ENCODE results near the gene GRB10. TPM values are rescaled to one million over a fixed set of nuclear protein-coding genes. Genes with fewer than 3 reads are reported as not detected.

GRB10 gene
- total RNA-seq, 2 experiments from 2014 or later = 5.9 to 8.4 TPM

GRCh38 chr7:50542132-50542531, 240.6 kb downstream of the GRB10 start:
- Histone ChIP-seq H3K27ac (ENCODE audit: low read depth in 1 of 2, low read length in 2 of 2) (no peak overlapping the region), H3K27me3 (ENCODE audit: control insufficient read depth in 1 of 2, insufficient read depth in 2 of 2, low read length in 2 of 2) (no peaks in the 10 kb centered on the region), H3K36me3 (ENCODE audit: insufficient read depth, low read length) (no peaks in the 10 kb centered on the region), H3K9me3 (ENCODE audit: control insufficient read depth in 1 of 2, insufficient read depth in 1 of 2, low read length in 2 of 2) (no peaks in the 10 kb centered on the region), H3K4me1 (ENCODE audit: insufficient read depth, low read length) (no peaks in the 10 kb centered on the region), H3K4me3 (ENCODE audit: low read length) (no peak overlapping the region)
- Mint-ChIP-seq H3K27ac (no peak overlapping the region), H3K4me1 (ENCODE audit: low read depth) (no peaks in the 10 kb centered on the region), H3K27me3 (no peaks in the 10 kb centered on the region), H3K36me3 (ENCODE audit: low read depth) (no peaks in the 10 kb centered on the region), H3K4me3 (no peak overlapping the region), H3K9me3 (no peaks in the 10 kb centered on the region)
- CTCF ChIA-PET = no interaction called here
- intact Hi-C loops (cut with DNase I, micrococcal nuclease) = no loop called here
- no peak for ATAC-seq (ENCODE audit: poor library complexity)
- POLR2A ChIA-PET = no interaction called here
- no peak for DNase-seq
- TF ChIP-seq CTCF (IDR thresholded peaks at IDR 0.05) = no peak

- DNase-seq (no peak), ATAC-seq (ENCODE audit: poor library complexity) (no peak)
- H3K36me3 ChIP-seq (ENCODE audit: insufficient read depth, low read length) = no peaks in the 10 kb centered on the region
- ChIA-PET CTCF (no interaction called here), POLR2A (no interaction called here)
- no peak overlapping the region for H3K4me3 Mint-ChIP-seq
- H3K27ac ChIP-seq (ENCODE audit: low read depth in 1 of 2, low read length in 2 of 2) = no peak overlapping the region
- no peak overlapping the region for H3K27ac Mint-ChIP-seq
- H3K9me3 ChIP-seq (ENCODE audit: control insufficient read depth in 1 of 2, insufficient read depth in 1 of 2, low read length in 2 of 2) = no peaks in the 10 kb centered on the region
- no peaks in the 10 kb centered on the region for H3K27me3 ChIP-seq (ENCODE audit: control insufficient read depth in 1 of 2, insufficient read depth in 2 of 2, low read length in 2 of 2)
- no peaks in the 10 kb centered on the region for H3K27me3 Mint-ChIP-seq
- intact Hi-C loops (cut with DNase I, micrococcal nuclease) = no loop called here
- no peak overlapping the region for H3K4me3 ChIP-seq (ENCODE audit: low read length)
- no peaks in the 10 kb centered on the region for H3K4me1 ChIP-seq (ENCODE audit: insufficient read depth, low read length)
- H3K4me1 Mint-ChIP-seq (ENCODE audit: low read depth) = no peaks in the 10 kb centered on the region
- no peak for TF ChIP-seq CTCF (IDR thresholded peaks at IDR 0.05)
- no peaks in the 10 kb centered on the region for H3K9me3 Mint-ChIP-seq
- H3K36me3 Mint-ChIP-seq (ENCODE audit: low read depth) = no peaks in the 10 kb centered on the region
Observed at GRCh38 chr7:50540785-50541579, 241.7 kb downstream of the GRB10 start.

Other genes starting within 250 kb of the GRB10 start
- gene DDC, start 217.5 kb downstream of the GRB10 start, total RNA-seq = not detected